H9 (cell line): ENCODE measurements around the gene TM4SF20. TPM values are rescaled to one million over a fixed set of nuclear protein-coding genes. Genes with fewer than 3 reads are reported as not detected.

Source experiments
- DNase-seq: peaks from one replicate; pipeline ENCODE4 v3.0.0-alpha.2; 2017
- H2AFZ ChIP-seq: one replicate; pipeline ENCODE4 v1.6.1; 2013; ENCODE audit warnings: mild to moderate bottlenecking, low read length, control low read depth, moderate library complexity
- H2AK5ac ChIP-seq: 2 replicates; pipeline ENCODE4 v1.6.1; 2013; ENCODE audit warnings: low read length, control low read depth, mixed read lengths; ENCODE audit not compliant: insufficient read length
- H2BK120ac ChIP-seq: one replicate; pipeline ENCODE4 v1.6.1; 2013; ENCODE audit warnings: low read depth, mild to moderate bottlenecking, low read length, control low read depth, inconsistent platforms; ENCODE audit not compliant: poor library complexity, severe bottlenecking
- H2BK12ac ChIP-seq: 2 replicates; pipeline ENCODE4 v1.6.1; 2013; ENCODE audit warnings: low read length, control low read depth, mixed read lengths, low read depth; ENCODE audit not compliant: insufficient read length
- H2BK15ac ChIP-seq: 2 replicates; pipeline ENCODE4 v1.6.1; 2013; ENCODE audit warnings: low read depth, low read length, control low read depth
- H2BK20ac ChIP-seq: one replicate; pipeline ENCODE4 v1.6.1; 2013; ENCODE audit warnings: low read depth, mild to moderate bottlenecking, low read length, control low read depth, inconsistent platforms; ENCODE audit not compliant: poor library complexity, severe bottlenecking
- H2BK5ac ChIP-seq: 2 replicates; pipeline ENCODE4 v1.6.1; 2013; ENCODE audit warnings: low read length, control low read depth, mixed read lengths; ENCODE audit not compliant: insufficient read length
- H3K14ac ChIP-seq: 2 replicates; pipeline ENCODE4 v1.6.1; 2013; ENCODE audit warnings: low read length, control low read depth; ENCODE audit not compliant: insufficient read depth
- H3K18ac ChIP-seq: 2 replicates; pipeline ENCODE4 v1.6.1; 2013; ENCODE audit warnings: low read depth, mild to moderate bottlenecking, mixed read lengths, low read length, control low read depth; ENCODE audit not compliant: insufficient read length
- H3K23ac ChIP-seq: 2 replicates; pipeline ENCODE4 v1.6.1; 2013; ENCODE audit warnings: low read length, control low read depth, mixed read lengths, low read depth; ENCODE audit not compliant: insufficient read length
- H3K23me2 ChIP-seq: 2 replicates; pipeline ENCODE4 v1.6.1; 2013; ENCODE audit warnings: low read depth, mild to moderate bottlenecking, mixed read lengths, low read length, control low read depth; ENCODE audit not compliant: insufficient read length, poor library complexity, severe bottlenecking
- H3K27ac ChIP-seq: 2 replicates; pipeline ENCODE4 v1.5.1; 2013; ENCODE audit warnings: low read length, control low read depth, mixed read lengths, low read depth; ENCODE audit not compliant: insufficient read length
- H3K27me3 ChIP-seq: 2 replicates; pipeline ENCODE4 v1.6.1; 2013; ENCODE audit warnings: low read length, control low read depth, inconsistent platforms; ENCODE audit not compliant: insufficient read depth
- H3K4ac ChIP-seq: 2 replicates; pipeline ENCODE4 v1.6.1; 2013; ENCODE audit warnings: low read depth, mild to moderate bottlenecking, control low read depth, inconsistent platforms, low read length, moderate library complexity
- H3K4me1 ChIP-seq: 2 replicates; pipeline ENCODE4 v1.6.1; 2013; ENCODE audit warnings: low read length, control low read depth, inconsistent platforms; ENCODE audit not compliant: insufficient read depth
- H3K4me2 ChIP-seq: 2 replicates; pipeline ENCODE4 v1.6.1; 2013; ENCODE audit warnings: low read length, control low read depth, mixed read lengths; ENCODE audit not compliant: insufficient read length, insufficient read depth
- H3K56ac ChIP-seq: 2 replicates; pipeline ENCODE4 v1.6.1; 2013; ENCODE audit warnings: low read depth, mild to moderate bottlenecking, mixed read lengths, low read length, control low read depth; ENCODE audit not compliant: insufficient read length
- H3K79me1 ChIP-seq: 2 replicates; pipeline ENCODE4 v1.6.1; 2013; ENCODE audit warnings: low read depth, mild to moderate bottlenecking, moderate library complexity, low read length, control low read depth, inconsistent platforms; ENCODE audit not compliant: insufficient read depth, poor library complexity, severe bottlenecking
- H3K79me2 ChIP-seq: 2 replicates; pipeline ENCODE4 v1.6.1; 2013; ENCODE audit warnings: low read length, control low read depth, inconsistent platforms; ENCODE audit not compliant: insufficient read depth
- H3K9ac ChIP-seq: 2 replicates; pipeline ENCODE4 v1.6.1; 2013; ENCODE audit warnings: low read length, control low read depth, mixed read lengths; ENCODE audit not compliant: insufficient read length; ENCODE audit errors: extremely low read depth
- H3K9me3 ChIP-seq: one replicate; pipeline ENCODE4 v1.6.1; 2013; ENCODE audit warnings: low read depth, low read length, inconsistent platforms; ENCODE audit not compliant: control insufficient read depth
- H3T11ph ChIP-seq: one replicate; pipeline ENCODE4 v1.6.1; 2013; ENCODE audit warnings: mild to moderate bottlenecking, low read length, control low read depth, inconsistent platforms
- H4K20me1 ChIP-seq: one replicate; pipeline ENCODE4 v1.6.1; 2013; ENCODE audit not compliant: control insufficient read depth, insufficient read length, insufficient read depth
- H4K5ac ChIP-seq: 2 replicates; pipeline ENCODE4 v1.6.1; 2013; ENCODE audit warnings: low read depth, mild to moderate bottlenecking, mixed read lengths, low read length, control low read depth; ENCODE audit not compliant: insufficient read length
- H4K8ac ChIP-seq: replicated peaks from 2 replicates; pipeline ENCODE4 v1.6.1; 2013; ENCODE audit warnings: low read length, control low read depth, mixed read lengths, low read depth; ENCODE audit not compliant: insufficient read length
- H4K91ac ChIP-seq: 2 replicates; pipeline ENCODE4 v1.6.1; 2013; ENCODE audit warnings: low read depth, mild to moderate bottlenecking, moderate library complexity, mixed read lengths, low read length, control low read depth; ENCODE audit not compliant: insufficient read length
- H3K27ac Mint-ChIP-seq, 3 experiments: 2 replicates in 2 of 3; 3 replicates in 1 of 3; pipeline ENCODE4 v1.8.0; 2020 to 2021; ENCODE audit warnings: mixed read lengths in 3 of 3, mild to moderate bottlenecking in 1 of 3, moderate library complexity in 1 of 3
- H3K27me3 Mint-ChIP-seq: 2 replicates; pipeline ENCODE4 v1.8.0; 2021; ENCODE audit warnings: low read depth, mild to moderate bottlenecking, moderate library complexity, mixed read lengths
- H3K36me3 Mint-ChIP-seq, 3 experiments: 2 replicates in 2 of 3; 3 replicates in 1 of 3; pipeline ENCODE4 v1.8.0; 2020 to 2021; ENCODE audit warnings: low read depth in 3 of 3, mixed read lengths in 3 of 3; ENCODE audit not compliant: insufficient read depth in 1 of 3
- H3K4me1 Mint-ChIP-seq, 2 experiments: 2 replicates each; pipeline ENCODE4 v1.8.0; 2020; ENCODE audit warnings: mixed read lengths in 2 of 2
- H3K4me3 Mint-ChIP-seq, 2 experiments: 2 replicates in 1 of 2; 3 replicates in 1 of 2; pipeline ENCODE4 v1.8.0; 2020 to 2021; ENCODE audit warnings: mild to moderate bottlenecking in 2 of 2, mixed read lengths in 2 of 2, moderate library complexity in 1 of 2
- H3K9me3 Mint-ChIP-seq, 2 experiments: 2 replicates in 1 of 2; 3 replicates in 1 of 2; pipeline ENCODE4 v1.8.0; 2020; ENCODE audit warnings: mild to moderate bottlenecking in 2 of 2, mixed read lengths in 2 of 2, moderate library complexity in 1 of 2
- total RNA-seq: library from RNA; stranded (reverse); gene quantifications from 2 replicates; pipeline ENCODE4 v1.2.1, GENCODE V29; 2021
- TF ChIP-seq, protein P1 (sequence below): fragments of 200-600 bp; sonication (generic); conservative IDR thresholded peaks from 3 replicates; pipeline ENCODE4 v1.8.0; 2021; ENCODE audit warnings: antibody characterized with exemption, mild to moderate bottlenecking

The TM4SF20 gene
- total RNA-seq, 1 experiment from 2014 or later, result not detected

DNA sequence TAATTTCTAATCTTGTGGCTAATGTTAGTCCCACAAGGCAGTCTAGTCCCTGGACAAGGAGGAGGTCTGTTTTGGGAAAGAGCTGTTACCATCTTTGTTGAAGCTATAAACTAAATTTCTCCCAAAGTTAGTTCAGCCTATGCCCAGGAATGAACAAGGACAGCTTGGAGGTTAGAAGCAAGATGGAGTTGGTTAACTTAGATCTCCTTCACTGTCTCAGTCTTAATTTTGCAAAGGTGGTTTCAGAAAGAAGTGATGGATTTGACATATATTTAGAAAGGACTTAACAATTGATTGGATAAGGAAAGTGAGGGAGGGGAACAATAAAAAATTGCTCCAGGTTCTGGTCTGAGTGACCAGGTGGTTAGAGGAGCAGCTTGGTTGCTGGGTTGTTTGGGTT is 23.2 kb upstream of the TM4SF20 start:
- no peaks in the 10 kb centered on the region for H3K79me2 ChIP-seq
- H2AFZ ChIP-seq, result no peak overlapping the region
- no peak overlapping the region for H2AK5ac ChIP-seq
- H2BK15ac ChIP-seq, result no peak overlapping the region
- Mint-ChIP-seq H3K4me1 (peaks cover 4 to 5% of the 10 kb centered on the region in 2 experiments; a peak in 3 of 4 replicates), H3K9me3 (peaks cover 0 to 5% of the 10 kb centered on the region in 2 experiments; a peak in 1 of 5 replicates), H3K36me3 (peaks cover 0 to 3% (median 0%) of the 10 kb centered on the region in 3 experiments; a peak in 1 of 7 replicates), H3K4me3 (no peak overlapping the region), H3K27me3 (no peaks in the 10 kb centered on the region), H3K27ac (no peak overlapping the region)
- no peak overlapping the region for H3K27ac ChIP-seq
- H3K4ac ChIP-seq, result no peak overlapping the region
- no peak overlapping the region for H2BK12ac ChIP-seq
- H2BK5ac ChIP-seq, result no peak overlapping the region
- H3K56ac ChIP-seq, result no peak overlapping the region
- H4K5ac ChIP-seq, result no peak overlapping the region
- DNase-seq, result no peak
- no peak overlapping the region for H3K4me2 ChIP-seq
- H4K91ac ChIP-seq, result no peak overlapping the region
- H3K4me1 ChIP-seq, result no peaks in the 10 kb centered on the region
- H4K8ac ChIP-seq, result no peak overlapping the region
- TF ChIP-seq, protein P1, sequence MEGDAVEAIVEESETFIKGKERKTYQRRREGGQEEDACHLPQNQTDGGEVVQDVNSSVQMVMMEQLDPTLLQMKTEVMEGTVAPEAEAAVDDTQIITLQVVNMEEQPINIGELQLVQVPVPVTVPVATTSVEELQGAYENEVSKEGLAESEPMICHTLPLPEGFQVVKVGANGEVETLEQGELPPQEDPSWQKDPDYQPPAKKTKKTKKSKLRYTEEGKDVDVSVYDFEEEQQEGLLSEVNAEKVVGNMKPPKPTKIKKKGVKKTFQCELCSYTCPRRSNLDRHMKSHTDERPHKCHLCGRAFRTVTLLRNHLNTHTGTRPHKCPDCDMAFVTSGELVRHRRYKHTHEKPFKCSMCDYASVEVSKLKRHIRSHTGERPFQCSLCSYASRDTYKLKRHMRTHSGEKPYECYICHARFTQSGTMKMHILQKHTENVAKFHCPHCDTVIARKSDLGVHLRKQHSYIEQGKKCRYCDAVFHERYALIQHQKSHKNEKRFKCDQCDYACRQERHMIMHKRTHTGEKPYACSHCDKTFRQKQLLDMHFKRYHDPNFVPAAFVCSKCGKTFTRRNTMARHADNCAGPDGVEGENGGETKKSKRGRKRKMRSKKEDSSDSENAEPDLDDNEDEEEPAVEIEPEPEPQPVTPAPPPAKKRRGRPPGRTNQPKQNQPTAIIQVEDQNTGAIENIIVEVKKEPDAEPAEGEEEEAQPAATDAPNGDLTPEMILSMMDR, result no peak
- no peak overlapping the region for H2BK20ac ChIP-seq
- H3K79me1 ChIP-seq, result no peaks in the 10 kb centered on the region
- no peaks in the 10 kb centered on the region for H3K9me3 ChIP-seq
- no peaks in the 10 kb centered on the region for H3K27me3 ChIP-seq
- H3K23me2 ChIP-seq, result no peaks in the 10 kb centered on the region
- H4K20me1 ChIP-seq, result no peaks in the 10 kb centered on the region
- H3T11ph ChIP-seq, result no peak overlapping the region
- H2BK120ac ChIP-seq, result no peak overlapping the region
- H3K9ac ChIP-seq, result no peak overlapping the region
- no peak overlapping the region for H3K18ac ChIP-seq
- no peak overlapping the region for H3K23ac ChIP-seq
- no peak overlapping the region for H3K14ac ChIP-seq
